HL-60/S4 treated with retinoic acid at 250 ng/mL for 4 days and 3 days (cell line): ENCODE measurements around the gene IRAK3.

Source experiments
- in situ Hi-C: fragments of 300-500 bp; cut with MboI; formaldehyde crosslinking; loops from 2 replicates; pipeline ENCODE4 v1.7.0; 2022; ENCODE audit warnings: low sequenced_read_pairs

The IRAK3 gene

GRCh38 chr12:66247741-66248140, 58.7 kb downstream of the IRAK3 start:
- in situ Hi-C loops, result no loop called here

DNA sequence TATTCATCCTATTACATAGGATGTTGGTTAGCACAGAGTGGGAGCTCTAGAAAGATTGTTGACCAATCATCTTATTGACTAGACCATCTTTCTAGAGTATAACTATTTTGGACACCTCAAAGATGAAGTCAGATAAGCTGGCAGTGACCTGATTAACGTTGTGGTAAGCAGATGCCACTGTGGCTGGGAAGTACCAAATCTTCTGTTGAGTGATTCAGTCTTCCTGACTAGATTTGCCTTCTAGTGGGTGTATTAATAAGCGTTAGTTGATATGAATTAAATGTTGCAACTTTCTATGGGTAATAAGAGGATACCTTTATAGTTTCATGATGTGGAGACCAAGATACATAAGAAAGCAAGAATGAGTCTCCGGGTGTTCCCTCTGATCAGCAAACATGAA, 62.0 kb downstream of the IRAK3 start:
- in situ Hi-C loops, result no loop called here

DNA sequence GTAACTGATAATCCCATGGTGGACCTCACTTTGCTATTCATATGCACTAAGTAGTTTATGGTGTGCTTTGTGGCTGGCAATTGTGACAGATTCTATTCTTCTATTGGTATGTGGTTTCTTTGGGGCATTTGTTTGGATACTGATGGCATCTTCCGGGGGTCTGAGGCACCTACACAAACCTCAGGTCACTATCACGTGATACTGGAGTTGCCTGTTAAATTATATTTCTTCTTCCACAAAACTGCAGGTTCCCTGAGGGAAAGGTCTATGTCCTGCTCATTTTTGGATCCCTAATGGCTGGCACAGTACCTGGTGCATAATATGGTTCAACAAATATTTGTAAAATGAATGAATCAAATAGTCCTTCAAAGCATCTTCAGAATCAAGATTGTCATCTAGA, 63.8 kb downstream of the IRAK3 start:
- in situ Hi-C loops, result no loop called here

- in situ Hi-C loops, result no loop called here
Observed at GRCh38 chr12:66255737-66256136, 66.7 kb downstream of the IRAK3 start.

DNA sequence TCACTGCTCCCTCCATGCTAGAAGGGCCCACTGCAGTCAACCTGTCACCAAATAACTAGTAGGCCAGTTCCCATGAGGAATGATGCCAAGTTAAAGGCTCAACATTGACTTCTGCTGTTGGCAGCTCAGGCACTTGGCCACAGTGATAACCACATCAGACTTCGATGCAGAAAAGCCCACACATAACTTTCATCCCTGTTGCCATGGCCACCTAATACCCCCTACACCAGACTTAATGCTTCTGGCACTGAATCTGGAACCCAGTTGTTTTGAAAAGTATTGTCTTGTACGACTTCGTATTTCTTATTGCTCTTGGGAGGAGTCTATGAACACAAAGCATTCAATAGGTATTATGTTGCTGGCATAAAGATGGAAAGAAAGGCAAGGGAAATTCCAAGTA, 69.0 kb downstream of the IRAK3 start:
- in situ Hi-C loops, result no loop called here

DNA sequence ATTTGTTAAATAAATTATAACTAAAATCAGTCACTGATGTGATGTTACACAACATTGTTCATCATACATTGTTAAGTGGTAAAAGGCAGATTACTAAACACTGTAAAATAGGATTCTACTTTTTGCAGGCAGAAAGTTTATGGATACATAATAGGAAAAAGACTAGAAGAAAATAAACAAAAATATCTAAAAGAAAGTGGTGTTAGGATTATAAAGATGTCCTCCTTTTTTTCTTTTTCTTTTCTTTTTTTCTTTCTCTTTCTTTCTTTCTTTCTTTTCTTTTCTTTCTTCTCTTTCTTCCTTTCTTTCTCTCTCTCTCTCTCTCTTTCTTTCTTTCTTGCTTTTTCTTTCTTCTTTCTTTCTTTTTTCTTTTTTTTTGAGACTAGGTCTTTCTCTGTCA, 73.7 kb downstream of the IRAK3 start:
- in situ Hi-C loops, result no loop called here

GRCh38 chr12:66268562-66268961, 79.5 kb downstream of the IRAK3 start:
- in situ Hi-C loops, result no loop called here

GRCh38 chr12:66269142-66269541, 80.1 kb downstream of the IRAK3 start:
- in situ Hi-C loops, result no loop called here

GRCh38 chr12:66269757-66270383, 80.9 kb downstream of the IRAK3 start:
- in situ Hi-C loops, result no loop called here

GRCh38 chr12:66270613-66271012, 81.6 kb downstream of the IRAK3 start:
- in situ Hi-C loops, result no loop called here

DNA sequence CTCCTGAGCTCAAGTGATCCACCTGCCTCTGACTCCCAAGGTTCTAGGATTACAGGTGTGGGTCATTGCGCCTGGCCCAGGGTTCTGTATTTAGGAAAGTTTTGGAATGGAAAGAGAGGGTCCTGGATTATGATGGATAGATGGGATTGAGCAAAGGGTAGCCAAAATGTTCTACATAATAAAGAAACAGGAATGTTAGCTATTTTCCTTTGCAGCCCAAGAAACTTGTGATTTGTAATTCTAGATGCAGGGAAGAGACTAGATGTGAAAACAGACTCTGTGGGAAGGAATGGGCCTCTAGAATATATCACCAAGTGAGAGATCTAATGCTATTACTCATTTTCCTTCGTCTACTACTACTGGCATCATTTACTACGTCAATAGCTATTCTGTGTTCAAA, 83.6 kb downstream of the IRAK3 start:
- in situ Hi-C loops, result no loop called here

DNA sequence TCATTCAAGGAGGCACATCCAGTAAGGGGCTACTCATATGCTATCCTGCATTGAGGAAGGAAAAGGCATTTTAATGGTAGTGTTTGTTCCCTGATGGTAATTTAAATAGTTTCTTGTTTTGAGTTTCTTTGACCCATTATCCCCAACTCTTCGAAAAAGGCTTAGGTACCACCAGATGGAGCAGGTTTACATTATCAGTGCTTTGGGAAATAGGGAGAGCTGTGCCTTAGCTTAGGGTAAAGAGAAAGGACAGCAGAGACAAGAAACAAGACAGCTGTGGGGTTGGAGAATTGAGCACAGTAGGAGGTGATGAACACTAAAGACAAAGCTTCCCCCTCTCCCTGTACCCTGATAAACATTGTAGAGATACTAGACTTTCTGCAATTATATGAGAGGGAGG, 84.1 kb downstream of the IRAK3 start:
- in situ Hi-C loops, result no loop called here

DNA sequence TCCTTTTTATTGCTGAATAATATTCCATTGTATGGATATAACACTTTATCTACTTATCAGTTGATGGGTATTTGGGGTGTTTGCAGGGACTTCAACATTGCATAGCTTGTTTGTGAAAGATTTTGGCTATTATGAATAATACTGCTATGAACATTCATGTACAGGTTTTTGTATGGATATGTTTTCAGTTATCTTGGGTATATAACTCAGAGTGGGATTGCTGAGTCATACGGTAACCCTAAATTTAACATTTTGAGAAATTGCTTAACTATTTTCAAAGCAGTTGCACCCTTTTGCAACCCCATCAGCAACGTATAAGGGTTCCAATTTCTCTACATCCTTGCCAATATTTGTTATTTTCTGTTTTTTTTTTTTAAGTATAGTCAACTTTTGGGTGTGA, 86.0 kb downstream of the IRAK3 start:
- in situ Hi-C loops, result no loop called here

DNA sequence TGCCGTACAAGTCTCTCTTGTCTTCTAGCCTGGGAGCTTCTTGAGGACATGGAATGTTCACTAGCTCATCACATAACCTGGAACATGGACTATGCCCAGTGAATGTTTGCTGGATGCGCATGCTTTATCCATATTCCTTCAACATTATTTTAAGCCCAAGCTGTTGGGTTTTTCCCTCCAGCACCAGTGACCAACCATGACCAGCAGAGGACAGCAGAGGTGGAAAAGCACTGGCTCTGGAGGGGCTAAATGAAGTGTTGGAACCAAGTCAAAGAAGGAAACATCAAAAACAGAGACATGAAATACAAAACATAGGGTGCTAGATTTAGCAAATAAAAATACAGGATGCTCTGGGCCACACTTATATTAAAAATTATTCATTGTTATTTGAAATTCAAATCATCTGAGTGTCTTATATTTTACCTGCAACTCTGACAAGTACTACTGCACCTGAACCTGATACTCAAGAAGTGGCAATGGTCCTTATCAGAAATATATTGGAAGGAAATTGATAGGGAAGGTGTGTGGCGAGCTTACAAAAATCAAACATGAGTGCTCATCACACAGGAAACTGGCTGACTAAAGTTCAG, 90.2 kb downstream of the IRAK3 start:
- in situ Hi-C loops, result no loop called here

DNA sequence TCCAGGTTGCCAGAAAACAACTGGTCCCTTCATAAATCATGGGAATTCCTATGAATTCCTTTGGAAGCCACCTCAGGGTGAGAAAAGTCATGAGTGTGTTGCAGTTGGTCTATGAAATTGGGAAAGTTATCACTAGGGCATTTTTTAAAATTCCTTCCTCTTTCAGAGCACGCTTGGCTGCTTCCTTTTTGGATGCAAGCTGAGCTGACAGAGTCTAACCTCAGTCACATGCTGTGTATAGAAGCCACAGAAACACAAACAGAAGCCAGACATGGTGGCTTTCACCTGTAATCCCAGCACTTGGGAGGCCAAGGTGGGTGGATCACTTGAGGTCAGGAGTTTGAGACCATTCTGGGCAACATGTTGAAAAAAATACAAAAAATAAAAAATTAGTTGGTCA, 91.5 kb downstream of the IRAK3 start:
- in situ Hi-C loops, result no loop called here

GRCh38 chr12:66282244-66282643, 93.2 kb downstream of the IRAK3 start:
- in situ Hi-C loops, result no loop called here

DNA sequence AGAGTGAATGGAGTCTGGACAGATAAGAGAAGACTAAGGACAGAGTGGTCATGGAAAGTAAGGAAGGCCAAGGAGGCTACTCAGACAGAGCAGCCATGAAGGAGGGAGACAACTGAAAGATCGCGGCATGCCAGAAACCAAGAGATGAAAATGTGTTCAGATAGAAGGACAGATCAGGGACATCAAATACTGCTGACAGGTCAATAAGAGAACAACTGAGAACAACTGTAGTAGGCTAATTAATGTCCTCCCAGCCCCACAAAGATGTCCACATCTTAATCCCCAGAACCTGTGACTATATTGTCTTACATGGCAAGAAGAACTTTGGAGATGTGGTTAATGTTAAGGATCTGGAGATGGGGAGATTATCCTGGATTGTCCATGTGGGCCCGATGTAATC, 98.3 kb downstream of the IRAK3 start:
- in situ Hi-C loops, result no loop called here

- in situ Hi-C loops, result no loop called here
Observed at GRCh38 chr12:66288121-66288520, 99.1 kb downstream of the IRAK3 start.

DNA sequence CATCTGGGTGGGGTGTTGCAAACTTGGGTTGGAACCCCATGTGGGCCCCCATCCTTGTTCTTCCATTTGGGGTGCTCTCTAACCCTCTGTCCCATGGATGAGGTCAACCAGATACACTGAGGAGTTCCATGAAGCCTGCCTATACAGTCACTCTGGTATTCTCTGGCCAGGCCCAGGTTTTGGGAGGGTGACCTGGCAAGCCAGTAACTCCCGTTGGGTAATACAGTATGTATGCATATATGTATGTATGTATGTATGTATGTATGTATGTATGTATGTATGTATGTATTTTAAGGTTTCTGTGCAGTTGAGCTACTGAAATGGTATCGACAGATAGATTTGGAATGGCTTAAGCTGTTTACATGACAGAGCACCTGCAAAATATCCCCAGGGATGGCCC, 100.5 kb downstream of the IRAK3 start:
- in situ Hi-C loops, result no loop called here

GRCh38 chr12:66290716-66291200, 101.7 kb downstream of the IRAK3 start:
- in situ Hi-C loops, result no loop called here

GRCh38 chr12:66296176-66296683, 107.2 kb downstream of the IRAK3 start:
- in situ Hi-C loops, result no loop called here

- in situ Hi-C loops, result no loop called here
Observed at GRCh38 chr12:66297080-66297479, 108.1 kb downstream of the IRAK3 start.

DNA sequence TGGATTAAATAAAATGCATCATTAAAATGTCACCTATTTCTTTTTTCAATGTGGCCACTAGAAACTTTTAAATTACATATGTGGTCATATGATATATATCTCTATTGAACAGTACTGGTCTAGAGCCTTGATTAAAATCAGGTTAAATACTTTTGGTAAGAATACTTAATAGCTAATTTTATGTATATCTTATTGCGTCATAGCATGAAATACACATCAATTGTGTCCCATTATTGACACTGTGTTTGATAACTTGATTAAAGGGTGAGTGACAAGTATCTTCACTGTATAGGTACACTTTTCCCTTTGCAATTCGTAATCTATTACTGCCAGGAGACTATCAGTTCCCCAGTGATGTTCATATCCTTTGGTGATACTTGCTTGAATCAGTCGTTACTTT, 108.9 kb downstream of the IRAK3 start:
- in situ Hi-C loops, result no loop called here
